Measurements from ENCODE around the gene GNG12. TPM values are rescaled to one million over a fixed set of nuclear protein-coding genes. Genes with fewer than 3 reads are reported as not detected.

GNG12 gene
- total RNA-seq, 1 experiment from 2014 or later = 14.3 TPM

DNA sequence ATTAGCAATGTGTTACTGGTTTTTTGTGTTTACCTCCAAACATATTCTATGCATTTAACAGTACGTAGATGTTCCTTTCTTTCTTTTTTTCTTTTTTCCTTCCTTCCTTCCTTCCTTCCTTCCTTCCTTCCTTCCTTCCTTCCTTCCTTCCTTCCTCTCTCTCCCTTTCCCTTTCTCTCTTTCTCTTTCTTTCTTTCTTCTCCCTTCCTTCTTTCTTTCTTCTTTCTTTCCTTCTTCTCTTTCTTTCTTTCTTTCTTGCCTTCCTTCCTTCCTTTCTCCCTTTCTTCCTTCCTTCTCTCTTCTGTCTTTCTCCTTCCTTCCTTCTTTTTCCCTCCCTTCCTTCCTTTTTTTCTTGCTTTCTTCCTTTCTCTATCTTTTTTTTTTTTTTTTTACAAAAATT lies 46.2 kb upstream of the GNG12 start:
- no CpG with 5 or more reads among the region's 1 CpG for WGBS (ENCODE audit: extremely low coverage, insufficient read length, low lambda C conversion rate)
- no peak overlapping the region for H2AK5ac ChIP-seq (ENCODE audit: insufficient read length, low read length)
- Mint-ChIP-seq H3K36me3 (ENCODE audit: insufficient read depth in 1 of 3, low read depth in 3 of 3) (no peaks in the 10 kb centered on the region), H3K27me3 (ENCODE audit: low read depth) (peaks cover 3% of the 10 kb centered on the region; the same call in 1 of the 2 replicates), H3K27ac (no peak overlapping the region), H3K4me1 (no peaks in the 10 kb centered on the region), H3K4me3 (no peak overlapping the region), H3K9me3 (no peaks in the 10 kb centered on the region)
- no peak overlapping the region for H2BK120ac ChIP-seq (ENCODE audit: low read depth, low read length, poor library complexity, severe bottlenecking)
- H2BK15ac ChIP-seq (ENCODE audit: low read depth, low read length) = no peak overlapping the region
- no peak overlapping the region for H3K4ac ChIP-seq (ENCODE audit: low read depth, low read length)
- no peak overlapping the region for H4K91ac ChIP-seq (ENCODE audit: insufficient read length, low read depth, low read length)
- no peak overlapping the region for H3K27ac ChIP-seq (ENCODE audit: insufficient read length, low read depth, low read length)
- no peak overlapping the region for H3K18ac ChIP-seq (ENCODE audit: insufficient read length, low read depth, low read length)
- no peaks in the 10 kb centered on the region for H3K4me1 ChIP-seq (ENCODE audit: insufficient read depth, low read length)
- no peak overlapping the region for H3K14ac ChIP-seq (ENCODE audit: insufficient read depth, low read length)
- H3K79me2 ChIP-seq (ENCODE audit: insufficient read depth, low read length) = no peaks in the 10 kb centered on the region
- H4K20me1 ChIP-seq (ENCODE audit: control insufficient read depth, insufficient read depth, insufficient read length) = no peaks in the 10 kb centered on the region
- H3K9me3 ChIP-seq (ENCODE audit: control insufficient read depth, low read depth, low read length) = no peaks in the 10 kb centered on the region
- no peak overlapping the region for H3K23ac ChIP-seq (ENCODE audit: insufficient read length, low read depth, low read length)
- no peak overlapping the region for H3K9ac ChIP-seq (ENCODE audit: extremely low read depth, insufficient read length, low read length)
- H2BK5ac ChIP-seq (ENCODE audit: insufficient read length, low read length) = no peak overlapping the region
- TF ChIP-seq, protein P1, sequence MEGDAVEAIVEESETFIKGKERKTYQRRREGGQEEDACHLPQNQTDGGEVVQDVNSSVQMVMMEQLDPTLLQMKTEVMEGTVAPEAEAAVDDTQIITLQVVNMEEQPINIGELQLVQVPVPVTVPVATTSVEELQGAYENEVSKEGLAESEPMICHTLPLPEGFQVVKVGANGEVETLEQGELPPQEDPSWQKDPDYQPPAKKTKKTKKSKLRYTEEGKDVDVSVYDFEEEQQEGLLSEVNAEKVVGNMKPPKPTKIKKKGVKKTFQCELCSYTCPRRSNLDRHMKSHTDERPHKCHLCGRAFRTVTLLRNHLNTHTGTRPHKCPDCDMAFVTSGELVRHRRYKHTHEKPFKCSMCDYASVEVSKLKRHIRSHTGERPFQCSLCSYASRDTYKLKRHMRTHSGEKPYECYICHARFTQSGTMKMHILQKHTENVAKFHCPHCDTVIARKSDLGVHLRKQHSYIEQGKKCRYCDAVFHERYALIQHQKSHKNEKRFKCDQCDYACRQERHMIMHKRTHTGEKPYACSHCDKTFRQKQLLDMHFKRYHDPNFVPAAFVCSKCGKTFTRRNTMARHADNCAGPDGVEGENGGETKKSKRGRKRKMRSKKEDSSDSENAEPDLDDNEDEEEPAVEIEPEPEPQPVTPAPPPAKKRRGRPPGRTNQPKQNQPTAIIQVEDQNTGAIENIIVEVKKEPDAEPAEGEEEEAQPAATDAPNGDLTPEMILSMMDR (conservative IDR thresholded peaks at IDR 0.05) = no peak
- H2AFZ ChIP-seq (ENCODE audit: low read length) = no peak overlapping the region
- no peak for DNase-seq
- no peak overlapping the region for H4K5ac ChIP-seq (ENCODE audit: insufficient read length, low read depth, low read length)
- no peak overlapping the region for H3T11ph ChIP-seq (ENCODE audit: low read length)
- no peak overlapping the region for H3K56ac ChIP-seq (ENCODE audit: insufficient read length, low read depth, low read length)
- no peak overlapping the region for H2BK20ac ChIP-seq (ENCODE audit: low read depth, low read length, poor library complexity, severe bottlenecking)
- no peaks in the 10 kb centered on the region for H3K79me1 ChIP-seq (ENCODE audit: insufficient read depth, low read depth, low read length, poor library complexity, severe bottlenecking)
- H3K4me2 ChIP-seq (ENCODE audit: insufficient read depth, insufficient read length, low read length) = no peak overlapping the region
- no peaks in the 10 kb centered on the region for H3K27me3 ChIP-seq (ENCODE audit: insufficient read depth, low read length)
- no peak overlapping the region for H2BK12ac ChIP-seq (ENCODE audit: insufficient read length, low read depth, low read length)
- no peak overlapping the region for H4K8ac ChIP-seq (replicated peaks; ENCODE audit: insufficient read length, low read depth, low read length)
- H3K23me2 ChIP-seq (ENCODE audit: insufficient read length, low read depth, low read length, poor library complexity, severe bottlenecking) = no peaks in the 10 kb centered on the region

Data from H9 (cell line).